GM18861 (cell line): ENCODE data around the gene PLXND1.
"Not testable (repeated sequence)": the region's sequence is repeated elsewhere in the genome, so short reads cannot be mapped to it uniquely, and the experiment has no call there.

Experiments used
- ATAC-seq: cut with Tn5 transposase; IDR thresholded peaks from one replicate; pipeline ENCODE4 v1.9.1; 2021; ENCODE audit not compliant: unreplicated experiment

PLXND1 gene

GRCh38 chr3:129614435-129614834 is 8.0 kb upstream of the PLXND1 start:
- no peak for ATAC-seq

GRCh38 chr3:129613367-129613740 is 6.9 kb upstream of the PLXND1 start:
- no peak for ATAC-seq

- ATAC-seq, result no peak
These were observed 6.3 kb upstream of the PLXND1 start for GRCh38 chr3:129612534-129613366.

- ATAC-seq, result no peak
These were observed 5.5 kb upstream of the PLXND1 start for GRCh38 chr3:129611812-129612533.

- ATAC-seq, result no peak
These were observed 4.9 kb upstream of the PLXND1 start for GRCh38 chr3:129611446-129611800.

GRCh38 chr3:129610794-129611445 is 4.4 kb upstream of the PLXND1 start:
- not testable (repeated sequence) for ATAC-seq

- no peak for ATAC-seq
These were observed 3.8 kb upstream of the PLXND1 start for GRCh38 chr3:129610276-129610675.

GRCh38 chr3:129609591-129610182 is 3.2 kb upstream of the PLXND1 start:
- no peak for ATAC-seq

- no peak for ATAC-seq
These were observed 2.6 kb upstream of the PLXND1 start for GRCh38 chr3:129608936-129609590.

GRCh38 chr3:129608087-129608935 is 1.8 kb upstream of the PLXND1 start:
- ATAC-seq, result no peak

- ATAC-seq, result no peak
These were observed 1.1 kb upstream of the PLXND1 start for GRCh38 chr3:129607391-129608068.

GRCh38 chr3:129605922-129606635 is 397 bp downstream of the PLXND1 start:
- no peak for ATAC-seq

GRCh38 chr3:129605203-129605921 is 1.1 kb downstream of the PLXND1 start:
- no peak for ATAC-seq

- ATAC-seq, result no peak
These were observed 1.7 kb downstream of the PLXND1 start for GRCh38 chr3:129604767-129605166.

- no peak for ATAC-seq
These were observed 2.3 kb downstream of the PLXND1 start for GRCh38 chr3:129603991-129604749.

GRCh38 chr3:129603561-129603942 is 2.9 kb downstream of the PLXND1 start:
- no peak for ATAC-seq

- no peak for ATAC-seq
These were observed 3.5 kb downstream of the PLXND1 start for GRCh38 chr3:129602730-129603560.
